GM23248 (cell line): ENCODE data around the gene PTPRR. TPM values are rescaled to one million over a fixed set of nuclear protein-coding genes. Genes with fewer than 3 reads are reported as not detected.

ENCODE experiments used
- DNase-seq: peaks from one replicate; pipeline ENCODE4 v3.0.0-alpha.2; 2015
- H2AFZ ChIP-seq: fragments of 200-600 bp; sonication (generic); 2 replicates; pipeline ENCODE4 v1.6.1; 2016; ENCODE audit warnings: antibody characterized with exemption
- H3F3A ChIP-seq: fragments of 200-600 bp; sonication (generic); 2 replicates; pipeline ENCODE4 v1.6.1; 2016; ENCODE audit warnings: mild to moderate bottlenecking, antibody characterized with exemption, mixed run types; ENCODE audit not compliant: insufficient read depth
- H3K27ac ChIP-seq: fragments of 200-600 bp; sonication (generic); 2 replicates; pipeline ENCODE4 v1.5.1; 2016; ENCODE audit warnings: mild to moderate bottlenecking
- H3K27me3 ChIP-seq: fragments of 200-600 bp; sonication (generic); replicated peaks from 2 replicates; pipeline ENCODE4 v1.6.1; 2016; ENCODE audit warnings: mild to moderate bottlenecking; ENCODE audit not compliant: insufficient read depth
- H3K36me3 ChIP-seq: fragments of 200-600 bp; sonication (generic); 2 replicates; pipeline ENCODE4 v1.6.1; 2016; ENCODE audit warnings: low read depth, mild to moderate bottlenecking
- H3K4me1 ChIP-seq: fragments of 200-600 bp; sonication (generic); 2 replicates; pipeline ENCODE4 v1.6.1; 2016; ENCODE audit warnings: mild to moderate bottlenecking; ENCODE audit not compliant: insufficient read depth
- H3K4me2 ChIP-seq: fragments of 200-600 bp; sonication (generic); one replicate; pipeline ENCODE4 v1.6.1; 2016; ENCODE audit warnings: mild to moderate bottlenecking; ENCODE audit not compliant: unreplicated experiment
- H3K4me3 ChIP-seq: fragments of 200-600 bp; sonication (generic); 2 replicates; pipeline ENCODE4 v1.5.1; 2016; ENCODE audit warnings: mild to moderate bottlenecking
- H3K79me2 ChIP-seq: fragments of 200-600 bp; sonication (generic); 2 replicates; pipeline ENCODE4 v1.6.1; 2016; ENCODE audit warnings: mild to moderate bottlenecking; ENCODE audit not compliant: insufficient read depth
- H3K9ac ChIP-seq: fragments of 200-600 bp; sonication (generic); 2 replicates; pipeline ENCODE4 v1.6.1; 2016; ENCODE audit warnings: mild to moderate bottlenecking
- H3K9me2 ChIP-seq: fragments of 200-600 bp; sonication (generic); 2 replicates; pipeline ENCODE4 v1.6.1; 2016; ENCODE audit warnings: mixed run types, mild to moderate bottlenecking, moderate library complexity; ENCODE audit not compliant: insufficient read depth
- H3K9me3 ChIP-seq: fragments of 200-600 bp; sonication (generic); one replicate; pipeline ENCODE4 v1.6.1; 2017; ENCODE audit warnings: low read depth
- H4K20me1 ChIP-seq: fragments of 200-600 bp; sonication (generic); 2 replicates; pipeline ENCODE4 v1.6.0; 2016; ENCODE audit not compliant: insufficient read depth
- EZH2 ChIP-seq: fragments of 200-600 bp; sonication (generic); IDR thresholded peaks from 2 replicates; pipeline ENCODE4 v1.6.1; 2018; ENCODE audit warnings: antibody characterized with exemption, mild to moderate bottlenecking; ENCODE audit not compliant: insufficient read depth, poor library complexity, severe bottlenecking
- EZH2phosphoT487 ChIP-seq: fragments of 200-600 bp; sonication (generic); IDR thresholded peaks from 2 replicates; pipeline ENCODE4 v1.6.1; 2018; ENCODE audit warnings: antibody characterized with exemption, moderate library complexity, mild to moderate bottlenecking, low read depth; ENCODE audit not compliant: insufficient read depth
- WGBS, 2 experiments: methylation state at CpG; one replicate each; pipeline ENCODE4 v1.1.6; 2015 to 2017; ENCODE audit warnings: low lambda C conversion rate in 2 of 2, low coverage in 1 of 2; ENCODE audit errors: missing lambda C conversion rate in 2 of 2; 5-methylcytosine and 5-hydroxymethylcytosine counted together
- in situ Hi-C: fragments of 300-500 bp; cut with MboI; formaldehyde crosslinking; loops from 2 replicates; pipeline ENCODE4 v1.15.0; 2020
- polyA plus RNA-seq: library from polyadenylated mRNA; unstranded; fragments of >200 nt; fragmentation: Nextera tagmentation; extraction: Ambion mirVana; gene quantifications from 2 replicates; pipeline ENCODE4 v1.2.1, GENCODE V29; 2016
- total RNA-seq: library from RNA; depleted of rRNA; stranded (reverse); fragments of >200 nt; shearing (Covaris generic); gene quantifications from 2 replicates; pipeline ENCODE4 v1.2.3, GENCODE V29; 2014

PTPRR gene
- total and polyA plus RNA-seq, 2 experiments from 2014 or later, result 1.1 to 1.2 TPM

DNA sequence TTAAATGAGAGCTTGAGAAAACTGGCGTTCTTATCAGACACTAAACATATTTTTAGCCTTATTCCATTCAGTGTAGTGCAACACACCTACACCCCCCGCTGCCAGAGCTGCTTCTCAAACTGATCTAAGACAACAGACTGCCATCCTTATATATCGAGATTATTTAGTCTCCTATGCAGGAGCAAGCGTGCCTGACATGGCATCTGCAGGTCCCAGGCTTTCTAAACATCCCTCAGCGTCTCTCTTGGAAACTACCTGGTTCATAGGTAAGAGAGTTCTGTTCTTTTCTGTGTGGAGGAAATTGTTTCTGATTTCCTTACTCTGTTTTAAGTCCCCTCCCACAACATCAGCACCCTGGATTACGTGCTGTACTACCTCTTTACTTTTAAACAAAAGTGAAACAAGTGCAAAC is 166.2 kb downstream of the PTPRR start:
- H3K9me3 ChIP-seq, result no peaks in the 10 kb centered on the region
- H4K20me1 ChIP-seq, result no peaks in the 10 kb centered on the region
- peaks cover 10% of the 10 kb centered on the region for H3K4me1 ChIP-seq
- H3K79me2 ChIP-seq, result no peaks in the 10 kb centered on the region
- no peaks in the 10 kb centered on the region for H3K36me3 ChIP-seq
- H2AFZ ChIP-seq, result peak overlapping the region; percentile 46; the same call in 1 of the 2 replicates
- TF ChIP-seq EZH2phosphoT487, result no peak
- TF ChIP-seq EZH2, result no peak
- no peaks in the 10 kb centered on the region for H3F3A ChIP-seq
- H3K9ac ChIP-seq, result no peak overlapping the region
- H3K27ac ChIP-seq, result no peak overlapping the region
- no peaks in the 10 kb centered on the region for H3K9me2 ChIP-seq
- no peaks in the 10 kb centered on the region for H3K27me3 ChIP-seq
- WGBS, 2 experiments, result 28 to 40% methylated on average over 6 of the region's 6 CpGs
- peak; percentile 5 for DNase-seq
- in situ Hi-C loops, result no loop called here
- H3K4me2 ChIP-seq, result peak overlapping the region; percentile 50
- peak overlapping the region; percentile 32; the same call in 1 of the 2 replicates for H3K4me3 ChIP-seq

DNA sequence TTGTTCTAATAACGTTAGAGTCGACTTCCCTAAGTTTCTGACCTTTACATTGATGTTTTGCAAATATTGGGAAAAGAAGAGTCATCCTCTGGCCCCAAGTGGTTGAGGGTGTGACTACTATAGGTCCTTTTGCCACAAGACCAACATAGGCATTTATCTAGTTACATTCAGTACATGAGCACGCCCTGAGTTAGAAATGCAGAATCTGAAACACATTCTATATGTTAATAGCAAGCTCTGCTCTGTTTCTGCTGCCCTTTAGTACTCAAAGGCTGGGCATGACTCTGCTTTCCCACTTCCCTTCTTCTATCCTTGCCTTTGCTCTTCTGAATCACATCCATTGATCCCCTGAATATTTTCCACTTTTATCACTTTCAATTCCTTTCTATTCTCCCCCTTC is 168.2 kb downstream of the PTPRR start:
- Histone ChIP-seq H3F3A (no peaks in the 10 kb centered on the region), H3K4me3 (no peak overlapping the region), H3K9me3 (no peaks in the 10 kb centered on the region), H3K4me1 (peaks cover 10% of the 10 kb centered on the region), H3K27ac (no peak overlapping the region), H3K79me2 (no peaks in the 10 kb centered on the region), H2AFZ (no peak overlapping the region), H3K27me3 (no peaks in the 10 kb centered on the region), H3K4me2 (no peak overlapping the region), H4K20me1 (no peaks in the 10 kb centered on the region), H3K9me2 (no peaks in the 10 kb centered on the region), H3K9ac (no peak overlapping the region), H3K36me3 (no peaks in the 10 kb centered on the region)
- DNase-seq, result no peak
- in situ Hi-C loops, result no loop called here
- WGBS, 2 experiments, result 35 to 42% methylated on average over 3 of the region's 3 CpGs
- TF ChIP-seq EZH2phosphoT487, result no peak
- no peak for TF ChIP-seq EZH2

DNA sequence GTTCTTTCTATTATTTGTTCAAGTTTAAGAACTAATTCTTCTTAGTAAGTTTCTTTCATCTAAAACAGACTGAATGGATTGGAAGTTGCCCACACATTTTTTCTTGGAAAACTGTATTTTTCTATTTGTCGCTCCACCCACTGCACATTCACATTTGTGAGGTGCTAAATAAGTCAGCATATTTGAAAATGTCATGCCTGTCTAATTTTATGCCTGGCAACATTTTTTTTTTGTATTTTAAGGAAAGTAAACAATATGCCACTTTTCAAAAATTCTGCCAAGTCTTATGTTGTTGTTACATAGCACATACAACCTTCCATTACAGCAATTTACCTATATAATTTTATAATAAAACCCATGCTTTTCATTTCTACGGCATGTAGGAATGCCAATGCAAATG is 170.6 kb downstream of the PTPRR start:
- Histone ChIP-seq H3K79me2 (no peaks in the 10 kb centered on the region), H3K9ac (no peak overlapping the region), H3K27ac (no peak overlapping the region), H3F3A (no peaks in the 10 kb centered on the region), H3K4me3 (no peak overlapping the region), H4K20me1 (no peaks in the 10 kb centered on the region), H3K9me3 (no peaks in the 10 kb centered on the region), H3K27me3 (no peaks in the 10 kb centered on the region), H3K4me1 (no peaks in the 10 kb centered on the region), H3K9me2 (no peaks in the 10 kb centered on the region), H2AFZ (no peak overlapping the region), H3K36me3 (no peaks in the 10 kb centered on the region), H3K4me2 (no peak overlapping the region)
- in situ Hi-C loops, result no loop called here
- DNase-seq, result no peak
- WGBS, 2 experiments, result 79 to 86% methylated on average over 2 of the region's 2 CpGs
- TF ChIP-seq EZH2, result no peak
- TF ChIP-seq EZH2phosphoT487, result no peak

DNA sequence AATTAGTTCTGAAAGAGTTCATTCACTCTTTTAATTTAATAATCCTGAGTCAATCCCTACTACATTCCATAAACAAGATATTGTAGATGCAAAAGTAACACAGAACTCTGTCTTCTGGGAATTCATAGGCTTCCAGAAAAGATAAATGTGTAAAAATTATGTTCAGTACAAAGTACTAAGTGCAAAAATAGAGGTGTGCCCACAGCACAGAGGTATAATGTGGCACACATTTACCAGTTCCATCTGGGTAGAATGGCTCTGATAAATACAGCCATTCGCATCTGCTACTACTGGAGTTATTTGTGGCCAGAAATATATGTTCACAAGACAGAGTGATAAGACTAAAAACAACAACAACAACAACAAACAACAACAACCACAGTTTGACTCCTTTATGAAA is 171.7 kb downstream of the PTPRR start:
- Histone ChIP-seq H3K9ac (no peak overlapping the region), H4K20me1 (no peaks in the 10 kb centered on the region), H2AFZ (no peak overlapping the region), H3K9me3 (no peaks in the 10 kb centered on the region), H3K27me3 (no peaks in the 10 kb centered on the region), H3K4me1 (0 out of 2 replicates have a peak, but pooled peaks cover 4% of the 10 kb centered on the region), H3K36me3 (no peaks in the 10 kb centered on the region), H3F3A (no peaks in the 10 kb centered on the region), H3K27ac (no peak overlapping the region), H3K79me2 (no peaks in the 10 kb centered on the region), H3K9me2 (no peaks in the 10 kb centered on the region), H3K4me2 (no peak overlapping the region), H3K4me3 (no peak overlapping the region)
- in situ Hi-C loops, result no loop called here
- 72 to 87% methylated on average over 1 of the region's 1 CpG for WGBS, 2 experiments
- TF ChIP-seq EZH2, result no peak
- no peak for TF ChIP-seq EZH2phosphoT487
- DNase-seq, result no peak
